Astrocyte (in vitro differentiated cells and primary cell): ENCODE results near the gene CLCA2. TPM values are rescaled to one million over a fixed set of nuclear protein-coding genes. Genes with fewer than 3 reads are reported as not detected.

Experiments
- DNase-seq: peaks from one replicate; pipeline ENCODE4 v3.0.0-alpha.2; 2010; ENCODE audit warnings: low read depth
- FAIRE-seq: peaks from 2 replicates; lab custom pipeline; 2011; peaks lifted over from hg19 to GRCh38; lab: Jason Lieb, UNC
- H2AFZ ChIP-seq: 2 replicates; pipeline ENCODE4 v1.6.0; 2012; ENCODE audit warnings: low read depth, low read length, inconsistent platforms
- H3K27ac ChIP-seq: 2 replicates; pipeline ENCODE4 v1.5.1; 2011; ENCODE audit warnings: low read depth, low read length, inconsistent platforms
- H3K27me3 ChIP-seq: 2 replicates; pipeline ENCODE4 v1.6.0; 2011; ENCODE audit warnings: low read length, inconsistent platforms; ENCODE audit not compliant: insufficient read depth
- H3K36me3 ChIP-seq: 2 replicates; pipeline ENCODE4 v1.5.1; 2011; ENCODE audit warnings: low read length, inconsistent platforms; ENCODE audit not compliant: insufficient read depth
- H3K4me1 ChIP-seq: 2 replicates; pipeline ENCODE4 v1.5.1; 2011; ENCODE audit warnings: low read length, inconsistent platforms; ENCODE audit not compliant: insufficient read depth
- H3K4me2 ChIP-seq: 2 replicates; pipeline ENCODE4 v1.6.0; 2012; ENCODE audit warnings: low read length, inconsistent platforms
- H3K4me3 ChIP-seq: 2 replicates; pipeline ENCODE4 v1.5.1; 2011; ENCODE audit warnings: low read depth, mild to moderate bottlenecking, low read length, inconsistent platforms; ENCODE audit not compliant: insufficient read depth
- H3K79me2 ChIP-seq: 2 replicates; pipeline ENCODE4 v1.6.0; 2012; ENCODE audit warnings: mild to moderate bottlenecking, low read length, inconsistent platforms; ENCODE audit not compliant: insufficient read depth
- H3K9ac ChIP-seq: 2 replicates; pipeline ENCODE4 v1.6.0; 2012; ENCODE audit warnings: mild to moderate bottlenecking, low read length, inconsistent platforms
- H3K9me3 ChIP-seq: 2 replicates; pipeline ENCODE4 v1.5.1; 2012; ENCODE audit warnings: low read depth, mild to moderate bottlenecking, low read length, inconsistent platforms; ENCODE audit not compliant: insufficient read depth
- H4K20me1 ChIP-seq: 2 replicates; pipeline ENCODE4 v1.6.0; 2012; ENCODE audit warnings: low read length, inconsistent platforms; ENCODE audit not compliant: insufficient read depth
- H3K27ac Mint-ChIP-seq: one replicate; pipeline ENCODE4 v1.8.0; 2021; ENCODE audit warnings: mild to moderate bottlenecking, mixed read lengths; ENCODE audit not compliant: unreplicated experiment
- H3K27me3 Mint-ChIP-seq: one replicate; pipeline ENCODE4 v1.8.0; 2021; ENCODE audit warnings: low read depth, mixed read lengths; ENCODE audit not compliant: unreplicated experiment
- H3K36me3 Mint-ChIP-seq: one replicate; pipeline ENCODE4 v1.8.0; 2021; ENCODE audit warnings: low read depth, mixed read lengths; ENCODE audit not compliant: unreplicated experiment
- H3K4me1 Mint-ChIP-seq: one replicate; pipeline ENCODE4 v1.8.0; 2021; ENCODE audit warnings: low read depth, mixed read lengths; ENCODE audit not compliant: unreplicated experiment
- H3K4me3 Mint-ChIP-seq: one replicate; pipeline ENCODE4 v1.8.0; 2021; ENCODE audit warnings: mild to moderate bottlenecking, moderate library complexity, mixed read lengths; ENCODE audit not compliant: unreplicated experiment
- H3K9me3 Mint-ChIP-seq: one replicate; pipeline ENCODE4 v1.8.0; 2021; ENCODE audit warnings: mild to moderate bottlenecking, mixed read lengths; ENCODE audit not compliant: unreplicated experiment
- CTCF ChIP-seq: IDR thresholded peaks from 2 replicates; pipeline ENCODE4 v1.5.1; 2011; ENCODE audit warnings: low read depth, mild to moderate bottlenecking, inconsistent platforms, low read length, moderate library complexity; ENCODE audit not compliant: insufficient read depth
- EZH2 ChIP-seq: IDR thresholded peaks from 2 replicates; pipeline ENCODE4 v1.6.1; 2012; ENCODE audit warnings: mild to moderate bottlenecking, low read length, inconsistent platforms; ENCODE audit not compliant: insufficient read depth
- total RNA-seq: library from RNA; stranded (reverse); gene quantifications from 2 replicates; pipeline ENCODE4 v1.2.1, GENCODE V29; 2021

CLCA2 gene
- total RNA-seq, 1 donor from 2014 or later = 0.77 TPM

DNA sequence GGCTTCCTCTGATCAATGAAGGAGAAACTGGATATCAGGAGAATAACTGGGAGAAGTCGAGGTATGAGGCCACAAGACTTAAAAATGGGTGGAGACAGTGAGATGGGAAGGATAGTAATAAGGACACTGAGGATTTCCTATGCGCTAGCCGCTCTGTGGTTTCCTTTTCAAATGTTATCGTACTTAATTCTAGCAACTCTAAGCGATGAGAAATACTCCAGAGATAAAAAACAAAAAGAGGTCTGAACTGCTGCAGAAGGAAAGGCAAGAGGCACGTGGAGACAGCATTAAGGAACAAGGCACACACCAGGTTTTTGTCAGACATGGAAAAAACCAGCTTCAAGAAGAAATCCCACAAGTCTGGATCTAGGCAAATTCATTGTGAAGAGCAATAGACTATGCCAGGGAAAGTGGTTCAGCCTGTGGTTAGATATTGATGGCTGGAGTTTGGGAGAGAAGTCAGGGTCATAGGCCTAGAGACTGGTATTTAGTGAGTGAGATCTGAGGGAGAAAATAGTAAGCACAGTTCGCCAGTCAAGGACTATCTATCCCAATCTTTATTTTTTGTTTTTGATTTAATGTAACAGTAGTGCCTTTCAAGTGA, 5.3 kb downstream of the CLCA2 start:
- H3K4me2 ChIP-seq = peak overlapping the region; percentile 53
- no peak overlapping the region for H2AFZ ChIP-seq
- Mint-ChIP-seq H3K36me3 (no peaks in the 10 kb centered on the region), H3K9me3 (no peaks in the 10 kb centered on the region), H3K27me3 (no peaks in the 10 kb centered on the region), H3K27ac (no peak overlapping the region), H3K4me3 (no peak overlapping the region), H3K4me1 (no peaks in the 10 kb centered on the region)
- DNase-seq (peak; percentile 52), FAIRE-seq (peak; percentile 29)
- no peaks in the 10 kb centered on the region for H3K36me3 ChIP-seq
- no peak overlapping the region for H3K27ac ChIP-seq
- H3K4me1 ChIP-seq = peaks cover 13% of the 10 kb centered on the region
- no peak overlapping the region for H3K4me3 ChIP-seq
- no peaks in the 10 kb centered on the region for H3K9me3 ChIP-seq
- H3K79me2 ChIP-seq = no peaks in the 10 kb centered on the region
- no peak overlapping the region for H3K9ac ChIP-seq
- TF ChIP-seq CTCF (no peak), EZH2 (no peak)
- H4K20me1 ChIP-seq = no peaks in the 10 kb centered on the region
- H3K27me3 ChIP-seq = no peaks in the 10 kb centered on the region

GRCh38 chr1:86429835-86430234, 5.9 kb downstream of the CLCA2 start:
- Histone ChIP-seq H2AFZ (peak overlapping the region; percentile 45), H3K4me3 (no peak overlapping the region), H3K27ac (no peak overlapping the region), H3K79me2 (no peaks in the 10 kb centered on the region), H3K27me3 (no peaks in the 10 kb centered on the region), H4K20me1 (no peaks in the 10 kb centered on the region), H3K36me3 (no peaks in the 10 kb centered on the region), H3K9me3 (no peaks in the 10 kb centered on the region), H3K4me1 (peaks cover 13% of the 10 kb centered on the region), H3K4me2 (peak overlapping the region; percentile 53), H3K9ac (no peak overlapping the region)
- no peaks in the 10 kb centered on the region for H3K9me3 Mint-ChIP-seq
- FAIRE-seq = peak; percentile 70
- no peaks in the 10 kb centered on the region for H3K27me3 Mint-ChIP-seq
- peak; percentile 93 for DNase-seq
- H3K4me1 Mint-ChIP-seq = no peaks in the 10 kb centered on the region
- TF ChIP-seq EZH2 (no peak), CTCF (no peak)
- no peak overlapping the region for H3K27ac Mint-ChIP-seq
- H3K36me3 Mint-ChIP-seq = no peaks in the 10 kb centered on the region
- H3K4me3 Mint-ChIP-seq = no peak overlapping the region

DNA sequence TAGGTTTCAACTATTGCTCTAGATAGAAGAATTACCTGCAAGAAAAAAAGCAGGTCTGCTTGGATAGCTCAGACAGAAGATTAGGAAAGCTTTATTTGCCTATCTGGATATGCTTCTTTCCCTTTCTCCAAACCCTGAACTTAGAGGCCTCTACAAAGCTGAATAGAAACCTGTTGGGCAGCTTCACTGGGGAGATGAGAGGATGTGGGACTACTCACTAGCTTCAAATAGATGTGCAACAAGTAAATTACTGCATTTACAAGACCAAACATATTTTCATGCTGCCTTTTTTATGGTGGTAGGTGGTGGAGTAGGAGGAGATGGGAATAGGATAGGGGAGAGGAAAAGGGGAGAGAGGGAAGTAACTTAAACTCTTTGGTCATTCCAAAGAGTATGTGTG, 6.4 kb downstream of the CLCA2 start:
- DNase-seq (no peak), FAIRE-seq (no peak)
- H3K36me3 ChIP-seq = no peaks in the 10 kb centered on the region
- H4K20me1 ChIP-seq = no peaks in the 10 kb centered on the region
- no peak overlapping the region for H3K27ac ChIP-seq
- peaks cover 13% of the 10 kb centered on the region for H3K4me1 ChIP-seq
- peak overlapping the region; percentile 45 for H2AFZ ChIP-seq
- H3K4me3 Mint-ChIP-seq = no peak overlapping the region
- H3K27me3 Mint-ChIP-seq = no peaks in the 10 kb centered on the region
- H3K79me2 ChIP-seq = no peaks in the 10 kb centered on the region
- no peaks in the 10 kb centered on the region for H3K9me3 ChIP-seq
- H3K27ac Mint-ChIP-seq = no peak overlapping the region
- H3K27me3 ChIP-seq = no peaks in the 10 kb centered on the region
- H3K9ac ChIP-seq = no peak overlapping the region
- no peak overlapping the region for H3K4me3 ChIP-seq
- TF ChIP-seq EZH2 (no peak), CTCF (no peak)
- H3K4me2 ChIP-seq = peak overlapping the region; percentile 53
- H3K36me3 Mint-ChIP-seq = no peaks in the 10 kb centered on the region
- no peaks in the 10 kb centered on the region for H3K4me1 Mint-ChIP-seq
- H3K9me3 Mint-ChIP-seq = no peaks in the 10 kb centered on the region
